Endodermal cell (in vitro differentiated cells): ENCODE results near the gene IQCK. TPM values are rescaled to one million over a fixed set of nuclear protein-coding genes. Genes with fewer than 3 reads are reported as not detected.

Experiments used
- DNase-seq: peaks from one replicate; pipeline ENCODE4 v3.0.0-alpha.2; 2017
- H3K27ac ChIP-seq: 2 replicates; pipeline ENCODE4 v1.5.1; 2013; ENCODE audit warnings: mild to moderate bottlenecking, low read depth, low read length, moderate library complexity
- H3K27me3 ChIP-seq: 2 replicates; pipeline ENCODE4 v1.6.1; 2013; ENCODE audit warnings: mild to moderate bottlenecking, low read length, moderate library complexity; ENCODE audit not compliant: insufficient read depth, control insufficient read depth, poor library complexity, severe bottlenecking
- H3K36me3 ChIP-seq: 2 replicates; pipeline ENCODE4 v1.7.0; 2013; ENCODE audit warnings: mild to moderate bottlenecking, low read length, moderate library complexity; ENCODE audit not compliant: control insufficient read depth, insufficient read depth
- H3K4me1 ChIP-seq: one replicate; pipeline ENCODE4 v1.7.0; 2013; ENCODE audit warnings: low read length; ENCODE audit not compliant: control insufficient read depth, insufficient read depth
- H3K4me3 ChIP-seq: 2 replicates; pipeline ENCODE4 v1.5.1; 2013; ENCODE audit warnings: mild to moderate bottlenecking, low read length, moderate library complexity
- H3K9ac ChIP-seq: 2 replicates; pipeline ENCODE4 v1.6.1; 2013; ENCODE audit warnings: mild to moderate bottlenecking, low read length, moderate library complexity; ENCODE audit not compliant: poor library complexity, severe bottlenecking; ENCODE audit errors: extremely low read depth
- H3K9me3 ChIP-seq: 2 replicates; pipeline ENCODE4 v1.6.1; 2013; ENCODE audit warnings: mild to moderate bottlenecking, low read length, moderate library complexity; ENCODE audit not compliant: control insufficient read depth
- H3K27ac Mint-ChIP-seq: 2 replicates; pipeline ENCODE4 v1.8.0; 2020; ENCODE audit warnings: mixed read lengths
- H3K27me3 Mint-ChIP-seq: 2 replicates; pipeline ENCODE4 v1.8.0; 2021; ENCODE audit warnings: mild to moderate bottlenecking, mixed read lengths; ENCODE audit not compliant: insufficient read depth
- H3K36me3 Mint-ChIP-seq: 2 replicates; pipeline ENCODE4 v1.8.0; 2020; ENCODE audit warnings: low read depth, mixed read lengths
- H3K4me1 Mint-ChIP-seq: 2 replicates; pipeline ENCODE4 v1.8.0; 2020; ENCODE audit warnings: mixed read lengths
- H3K4me3 Mint-ChIP-seq: 2 replicates; pipeline ENCODE4 v1.8.0; 2020; ENCODE audit warnings: mild to moderate bottlenecking, moderate library complexity, mixed read lengths
- H3K9me3 Mint-ChIP-seq: 2 replicates; pipeline ENCODE4 v1.8.0; 2020; ENCODE audit warnings: mild to moderate bottlenecking, mixed read lengths
- CTCF ChIP-seq: fragments of 200-600 bp; sonication (generic); conservative IDR thresholded peaks from 2 replicates; pipeline ENCODE4 v1.5.0; 2021; ENCODE audit warnings: antibody characterized with exemption, mild to moderate bottlenecking
- WGBS, 2 experiments: methylation state at CpG; one replicate each; pipeline versions ENCODE4 v1.1.5 to v1.1.7; 2013; ENCODE audit warnings: missing lambda C conversion rate in 2 of 2, mixed read lengths in 1 of 2; ENCODE audit not compliant: insufficient coverage in 1 of 2, insufficient read length in 1 of 2; 5-methylcytosine and 5-hydroxymethylcytosine counted together
- total RNA-seq, 2 donors: library from RNA; stranded (reverse); fragmentation: NEBNext Ultra II Directional in 1 of 2; extraction: Animal tissue kit (Norgen Biotek cat#: 25700) in 1 of 2; gene quantifications; 2 replicates in 1 of 2; 3 replicates in 1 of 2; pipeline ENCODE4 v1.2.1, GENCODE V29; 2021

IQCK gene
- total RNA-seq, 2 donors from 2014 or later = 21.1 to 30.1 TPM

- Histone ChIP-seq H3K36me3 (no peaks in the 10 kb centered on the region), H3K4me3 (no peak overlapping the region), H3K27me3 (no peaks in the 10 kb centered on the region), H3K27ac (no peak overlapping the region), H3K4me1 (no peaks in the 10 kb centered on the region), H3K9ac (no peak overlapping the region), H3K9me3 (no peaks in the 10 kb centered on the region)
- no peak for DNase-seq
- Mint-ChIP-seq H3K4me1 (peaks cover 8% of the 10 kb centered on the region), H3K27me3 (peaks cover 2% of the 10 kb centered on the region), H3K36me3 (no peaks in the 10 kb centered on the region), H3K9me3 (peaks cover 1% of the 10 kb centered on the region), H3K27ac (no peak overlapping the region), H3K4me3 (no peak overlapping the region)
- no peak for TF ChIP-seq CTCF
- 73 to 90% methylated on average over 3 to 7 of the region's 7 CpGs for WGBS, 2 experiments
These were observed 183.1 kb downstream of the IQCK start for GRCh38 chr16:19901164-19901563.

GRCh38 chr16:19907161-19907992 lies 189.3 kb downstream of the IQCK start:
- H3K9ac ChIP-seq = no peak overlapping the region
- Mint-ChIP-seq H3K9me3 (peaks cover 7% of the 10 kb centered on the region), H3K36me3 (no peaks in the 10 kb centered on the region), H3K4me1 (peaks cover 2% of the 10 kb centered on the region), H3K27ac (peak overlapping the region; percentile 90), H3K4me3 (no peak overlapping the region), H3K27me3 (peaks cover 6% of the 10 kb centered on the region)
- no peaks in the 10 kb centered on the region for H3K4me1 ChIP-seq
- peak; percentile 94 for DNase-seq
- no peaks in the 10 kb centered on the region for H3K36me3 ChIP-seq
- TF ChIP-seq CTCF = peak; percentile 99
- no peak overlapping the region for H3K27ac ChIP-seq
- H3K9me3 ChIP-seq = peaks cover 9% of the 10 kb centered on the region
- WGBS, 2 experiments = 41 to 48% methylated on average over 13 to 24 of the region's 24 CpGs
- H3K27me3 ChIP-seq = no peaks in the 10 kb centered on the region
- H3K4me3 ChIP-seq = no peak overlapping the region

Other genes starting within 250 kb of the IQCK start
- 10 to 100 TPM; 49.9 to 56.5 TPM for gene GDE1, start 196.2 kb upstream of the IQCK start, total RNA-seq
- 10 to 100 TPM; 16.5 to 24.0 TPM for gene CCP110, start 194.3 kb upstream of the IQCK start, total RNA-seq
- 10 to 100 TPM; 61.5 to 82.0 TPM for gene VPS35L, start 162.6 kb upstream of the IQCK start, total RNA-seq
- 10 to 100 TPM; 83.9 to 95.9 TPM for gene KNOP1, start within 50 bp of the IQCK start, total RNA-seq
- gene GPRC5B, start 166.6 kb downstream of the IQCK start, total RNA-seq = 10 to 100 TPM; 39.5 to 49.1 TPM